Prostate gland (tissue), 2 donors: ENCODE results near the gene PACC1. TPM values are rescaled to one million over a fixed set of nuclear protein-coding genes. Genes with fewer than 3 reads are reported as not detected.

ENCODE experiments used
- DNase-seq: peaks from one replicate; pipeline ENCODE4 v3.0.0-alpha.2; 2019; ENCODE audit warnings: low spot score
- H3K27ac ChIP-seq, 2 donors: fragments of 200-600 bp; sonication (generic); 2 replicates each; pipeline ENCODE4 v1.5.1; 2017 to 2019
- H3K27me3 ChIP-seq: fragments of 200-600 bp; sonication (generic); replicated peaks from 2 replicates; pipeline ENCODE4 v1.5.1; 2019; ENCODE audit not compliant: insufficient read depth
- H3K36me3 ChIP-seq, 2 donors: fragments of 200-600 bp; sonication (generic); 1 replicate in 1 of 2; 2 replicates in 1 of 2; pipeline versions ENCODE4 v1.5.1 to v1.8.1; 2017 to 2019
- H3K4me1 ChIP-seq: fragments of 200-600 bp; sonication (generic); replicated peaks from 2 replicates; pipeline ENCODE4 v1.5.1; 2019
- H3K4me3 ChIP-seq, 2 donors: fragments of 200-600 bp; sonication (generic); 2 replicates each; pipeline ENCODE4 v1.5.1; 2017 to 2019
- H3K9me3 ChIP-seq: fragments of 200-600 bp; sonication (generic); 2 replicates; pipeline ENCODE4 v1.5.1; 2017
- POLR2A ChIP-seq: fragments of 450-650 bp; IDR thresholded peaks from one replicate; pipeline ENCODE4 v1.6.1; 2016; ENCODE audit warnings: antibody characterized with exemption, mild to moderate bottlenecking
- POLR2AphosphoS5 ChIP-seq: sonication (generic); formaldehyde crosslinking; IDR thresholded peaks from one replicate; pipeline ENCODE4 v1.6.1; 2017; ENCODE audit warnings: antibody characterized with exemption
- WGBS: methylation state at CpG from one replicate; pipeline ENCODE4 v1.1.5; 2018; 5-methylcytosine and 5-hydroxymethylcytosine counted together
- intact Hi-C: fragments of 100-400 bp; cut with DNase I; formaldehyde crosslinking; loops from one replicate; pipeline ENCODE4 v1.14.2; 2022
- total RNA-seq, 2 donors: library from RNA; depleted of rRNA; stranded (reverse); fragments of >200 nt; gene quantifications; one replicate each; pipeline ENCODE4 v1.1.0, GENCODE V29; 2016
- TF ChIP-seq, protein P1 (sequence below), 4 experiments: fragments of 200-600 bp in 2 of 4; fragments of 450-650 bp in 2 of 4; sonication (generic) in 2 of 4; IDR thresholded peaks; 1 replicate in 3 of 4; 2 replicates in 1 of 4; pipeline ENCODE4 v1.5.1; 2016 to 2019; ENCODE audit warnings: antibody characterized with exemption in 4 of 4, mild to moderate bottlenecking in 2 of 4, moderate library complexity in 2 of 4

PACC1 gene
- total RNA-seq, 2 donors from 2014 or later = 5.6 to 6.4 TPM

DNA sequence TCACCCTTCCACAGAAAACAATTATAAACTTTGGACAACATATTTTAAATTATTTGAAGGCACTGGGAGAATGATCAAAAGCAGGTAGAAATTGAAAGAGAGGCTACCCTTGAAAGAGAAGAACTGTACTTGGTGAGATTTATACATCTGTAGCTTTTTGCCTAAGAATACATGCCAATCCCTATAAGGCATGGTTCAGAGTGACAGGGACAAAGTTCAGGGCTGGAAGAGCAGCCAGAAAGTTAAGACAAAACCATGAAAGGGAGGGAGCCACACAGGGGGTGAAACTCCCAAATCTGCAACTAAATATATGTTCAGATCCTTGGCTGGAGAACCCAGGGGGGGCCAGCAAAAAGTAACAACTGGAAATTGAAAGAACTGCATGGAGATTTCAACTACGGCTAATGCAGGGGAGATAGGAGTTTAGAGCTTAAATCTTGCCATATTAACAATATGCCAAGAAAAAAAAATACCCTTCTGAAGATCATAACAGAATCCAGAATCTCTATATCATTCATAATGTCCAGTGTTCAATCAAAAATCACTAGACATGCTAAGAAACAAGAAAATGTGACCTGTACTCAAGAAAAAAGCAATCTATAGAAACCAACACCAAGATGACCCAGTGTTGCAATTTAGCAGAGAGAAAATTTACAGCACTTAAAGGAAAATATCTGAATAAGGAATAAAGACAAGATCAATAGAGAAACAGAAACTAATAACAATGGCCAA lies 25.5 kb downstream of the PACC1 start:
- Histone ChIP-seq H3K9me3 (no peaks in the 10 kb centered on the region), H3K4me1 (no peaks in the 10 kb centered on the region), H3K27me3 (no peaks in the 10 kb centered on the region), H3K36me3 (no peaks in the 10 kb centered on the region), H3K4me3 (no peak overlapping the region), H3K27ac (no peak overlapping the region)
- no peak for DNase-seq
- WGBS = 94% methylated on average over 1 of the region's 1 CpG
- intact Hi-C loops = no loop called here
- TF ChIP-seq POLR2A (no peak), POLR2AphosphoS5 (no peak)
- TF ChIP-seq, protein P1, sequence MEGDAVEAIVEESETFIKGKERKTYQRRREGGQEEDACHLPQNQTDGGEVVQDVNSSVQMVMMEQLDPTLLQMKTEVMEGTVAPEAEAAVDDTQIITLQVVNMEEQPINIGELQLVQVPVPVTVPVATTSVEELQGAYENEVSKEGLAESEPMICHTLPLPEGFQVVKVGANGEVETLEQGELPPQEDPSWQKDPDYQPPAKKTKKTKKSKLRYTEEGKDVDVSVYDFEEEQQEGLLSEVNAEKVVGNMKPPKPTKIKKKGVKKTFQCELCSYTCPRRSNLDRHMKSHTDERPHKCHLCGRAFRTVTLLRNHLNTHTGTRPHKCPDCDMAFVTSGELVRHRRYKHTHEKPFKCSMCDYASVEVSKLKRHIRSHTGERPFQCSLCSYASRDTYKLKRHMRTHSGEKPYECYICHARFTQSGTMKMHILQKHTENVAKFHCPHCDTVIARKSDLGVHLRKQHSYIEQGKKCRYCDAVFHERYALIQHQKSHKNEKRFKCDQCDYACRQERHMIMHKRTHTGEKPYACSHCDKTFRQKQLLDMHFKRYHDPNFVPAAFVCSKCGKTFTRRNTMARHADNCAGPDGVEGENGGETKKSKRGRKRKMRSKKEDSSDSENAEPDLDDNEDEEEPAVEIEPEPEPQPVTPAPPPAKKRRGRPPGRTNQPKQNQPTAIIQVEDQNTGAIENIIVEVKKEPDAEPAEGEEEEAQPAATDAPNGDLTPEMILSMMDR (IDR thresholded peaks at IDR 0.05) = no peak

GRCh38 chr1:212386029-212386428 lies 28.7 kb downstream of the PACC1 start:
- H3K27me3 ChIP-seq = no peaks in the 10 kb centered on the region
- H3K36me3 ChIP-seq = no peaks in the 10 kb centered on the region
- no peak for TF ChIP-seq POLR2A
- TF ChIP-seq, protein P1 (IDR thresholded peaks at IDR 0.05) = no peak
- no peak for TF ChIP-seq POLR2AphosphoS5
- no peak for DNase-seq
- H3K4me3 ChIP-seq = no peak overlapping the region
- H3K4me1 ChIP-seq = no peaks in the 10 kb centered on the region
- H3K9me3 ChIP-seq = no peaks in the 10 kb centered on the region
- no peak overlapping the region for H3K27ac ChIP-seq
- intact Hi-C loops = no loop called here
- 79% methylated on average over 1 of the region's 1 CpG for WGBS

DNA sequence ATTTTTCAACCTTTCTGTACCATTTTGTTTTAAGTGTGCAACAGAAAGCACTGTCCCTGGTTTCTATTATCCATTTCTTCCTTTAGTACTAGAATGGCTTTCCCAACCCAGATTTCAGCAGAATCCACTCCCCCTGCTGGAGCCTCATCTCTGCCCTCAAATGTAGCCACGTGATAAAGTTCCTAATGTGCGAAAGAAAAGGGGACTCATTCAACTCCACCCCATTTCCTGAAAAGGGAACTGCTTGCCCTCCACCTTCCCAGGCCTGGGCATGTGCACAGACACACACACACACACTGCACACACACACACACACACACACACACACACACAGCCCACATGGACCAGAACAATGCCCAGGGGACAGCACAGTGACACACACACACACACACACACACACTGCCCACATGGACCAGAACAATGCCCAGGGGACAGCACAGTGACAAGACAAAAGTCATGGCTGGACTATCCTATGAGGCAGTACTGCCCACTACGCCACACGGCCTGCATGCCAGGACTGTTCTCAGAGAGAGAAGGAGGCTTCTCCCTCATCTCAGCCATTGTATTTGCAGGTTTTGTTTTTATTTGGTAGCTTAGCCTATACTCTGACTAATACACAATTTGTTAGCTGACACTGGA lies 33.2 kb downstream of the PACC1 start:
- WGBS = 84% methylated on average over 4 of the region's 4 CpGs
- H3K9me3 ChIP-seq = no peaks in the 10 kb centered on the region
- intact Hi-C loops = no loop called here
- H3K4me1 ChIP-seq = no peaks in the 10 kb centered on the region
- H3K4me3 ChIP-seq = no peak overlapping the region
- H3K27ac ChIP-seq = no peak overlapping the region
- no peaks in the 10 kb centered on the region for H3K36me3 ChIP-seq
- TF ChIP-seq POLR2AphosphoS5 (no peak), POLR2A (no peak)
- TF ChIP-seq, protein P1 (IDR thresholded peaks at IDR 0.05) = no peak
- DNase-seq = no peak
- H3K27me3 ChIP-seq = no peaks in the 10 kb centered on the region

DNA sequence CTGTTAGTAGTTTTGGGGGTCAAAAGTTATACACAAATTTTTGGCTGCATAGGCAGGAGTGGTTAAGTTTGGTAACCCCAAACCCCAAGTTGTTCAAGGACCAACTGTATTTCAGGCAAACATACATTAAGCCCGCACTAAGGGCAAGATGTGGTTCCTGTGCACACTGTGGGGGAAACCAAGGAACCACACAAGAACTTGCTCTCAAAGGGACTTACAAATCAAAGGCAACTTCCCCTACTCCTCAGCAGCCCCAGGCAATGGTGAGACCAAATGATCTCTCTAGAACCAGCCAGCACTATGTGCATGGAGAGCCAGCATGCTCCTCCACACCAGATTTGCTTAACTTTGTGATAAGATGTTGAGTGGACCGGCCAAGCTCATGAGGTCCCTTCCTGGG lies 35.3 kb downstream of the PACC1 start:
- 96% methylated on average over 2 of the region's 2 CpGs for WGBS
- DNase-seq = no peak
- intact Hi-C loops = no loop called here
- no peak for TF ChIP-seq POLR2AphosphoS5
- TF ChIP-seq, protein P1 (IDR thresholded peaks at IDR 0.05) = no peak
- TF ChIP-seq POLR2A = no peak
- Histone ChIP-seq H3K4me1 (no peaks in the 10 kb centered on the region), H3K9me3 (no peaks in the 10 kb centered on the region), H3K4me3 (no peak overlapping the region), H3K27ac (no peak overlapping the region), H3K36me3 (no peaks in the 10 kb centered on the region), H3K27me3 (no peaks in the 10 kb centered on the region)

DNA sequence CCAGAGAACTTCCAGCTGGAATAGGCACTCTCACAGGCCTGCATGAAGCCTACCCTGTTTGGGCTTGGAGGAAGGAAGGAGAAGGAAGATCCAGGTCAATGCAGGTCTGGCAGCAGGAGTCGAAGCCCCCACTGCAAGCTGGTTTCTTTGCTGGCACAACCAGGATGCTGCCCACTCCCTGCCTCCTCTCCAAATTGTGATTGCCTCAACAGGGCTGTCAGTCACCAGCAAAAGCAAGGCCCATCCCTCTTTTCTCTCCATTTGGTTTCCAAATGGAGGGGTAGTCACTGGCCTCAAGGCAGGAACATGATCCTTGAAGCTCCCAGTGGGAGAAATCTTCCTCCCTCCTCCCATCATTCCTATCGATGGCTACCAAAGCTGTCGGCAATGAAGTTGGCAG lies 37.0 kb downstream of the PACC1 start:
- Histone ChIP-seq H3K4me1 (no peaks in the 10 kb centered on the region), H3K27me3 (no peaks in the 10 kb centered on the region), H3K9me3 (no peaks in the 10 kb centered on the region)

More for the DNA sequence above, 37.0 kb downstream of the PACC1 start:
- WGBS = 93% methylated on average over 3 of the region's 3 CpGs
- no peak for DNase-seq
- intact Hi-C loops = no loop called here
- no peaks in the 10 kb centered on the region for H3K36me3 ChIP-seq
- no peak overlapping the region for H3K27ac ChIP-seq
- TF ChIP-seq POLR2AphosphoS5 = no peak
- no peak for TF ChIP-seq POLR2A
- TF ChIP-seq, protein P1 (IDR thresholded peaks at IDR 0.05) = no peak
- no peak overlapping the region for H3K4me3 ChIP-seq
